GM12864 (cell line): ENCODE measurements around the gene KIF16B.
"Not testable (repeated sequence)": the region's sequence is repeated elsewhere in the genome, so short reads cannot be mapped to it uniquely, and the experiment has no call there.

ENCODE experiments used
- DNase-seq: peaks from one replicate; pipeline ENCODE4 v3.0.0-alpha.2; 2011; ENCODE audit warnings: low read depth
- H3K4me3 ChIP-seq: 2 replicates; pipeline ENCODE4 v1.5.1; 2011; ENCODE audit warnings: mild to moderate bottlenecking, low read depth, low read length, control low read depth
- TF ChIP-seq, protein P1 (sequence below): IDR thresholded peaks from 2 replicates; pipeline ENCODE4 v1.5.1; 2011; ENCODE audit warnings: low read depth, mild to moderate bottlenecking, moderate library complexity, low read length, control low read depth, inconsistent platforms; ENCODE audit errors: missing control alignments

The KIF16B gene

GRCh38 chr20:16236589-16237241 is 336.5 kb downstream of the KIF16B start:
- TF ChIP-seq, protein P1, sequence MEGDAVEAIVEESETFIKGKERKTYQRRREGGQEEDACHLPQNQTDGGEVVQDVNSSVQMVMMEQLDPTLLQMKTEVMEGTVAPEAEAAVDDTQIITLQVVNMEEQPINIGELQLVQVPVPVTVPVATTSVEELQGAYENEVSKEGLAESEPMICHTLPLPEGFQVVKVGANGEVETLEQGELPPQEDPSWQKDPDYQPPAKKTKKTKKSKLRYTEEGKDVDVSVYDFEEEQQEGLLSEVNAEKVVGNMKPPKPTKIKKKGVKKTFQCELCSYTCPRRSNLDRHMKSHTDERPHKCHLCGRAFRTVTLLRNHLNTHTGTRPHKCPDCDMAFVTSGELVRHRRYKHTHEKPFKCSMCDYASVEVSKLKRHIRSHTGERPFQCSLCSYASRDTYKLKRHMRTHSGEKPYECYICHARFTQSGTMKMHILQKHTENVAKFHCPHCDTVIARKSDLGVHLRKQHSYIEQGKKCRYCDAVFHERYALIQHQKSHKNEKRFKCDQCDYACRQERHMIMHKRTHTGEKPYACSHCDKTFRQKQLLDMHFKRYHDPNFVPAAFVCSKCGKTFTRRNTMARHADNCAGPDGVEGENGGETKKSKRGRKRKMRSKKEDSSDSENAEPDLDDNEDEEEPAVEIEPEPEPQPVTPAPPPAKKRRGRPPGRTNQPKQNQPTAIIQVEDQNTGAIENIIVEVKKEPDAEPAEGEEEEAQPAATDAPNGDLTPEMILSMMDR, result no peak
- no peak for DNase-seq
- no peak overlapping the region for H3K4me3 ChIP-seq

GRCh38 chr20:16230402-16230801 is 342.8 kb downstream of the KIF16B start:
- no peak overlapping the region for H3K4me3 ChIP-seq
- no peak for DNase-seq
- TF ChIP-seq, protein P1, result no peak

GRCh38 chr20:16229813-16230212 is 343.4 kb downstream of the KIF16B start:
- no peak for DNase-seq
- no peak overlapping the region for H3K4me3 ChIP-seq
- TF ChIP-seq, protein P1, result no peak

GRCh38 chr20:16228722-16229121 is 344.5 kb downstream of the KIF16B start:
- TF ChIP-seq, protein P1, result no peak

GRCh38 chr20:16226961-16227360 is 346.3 kb downstream of the KIF16B start:
- DNase-seq, H3K4me3 ChIP-seq: not testable (repeated sequence)

More at GRCh38 chr20:16228722-16229121, 344.5 kb downstream of the KIF16B start:
- H3K4me3 ChIP-seq, result no peak overlapping the region
- DNase-seq, result no peak

GRCh38 chr20:16224836-16225235 is 348.4 kb downstream of the KIF16B start:
- TF ChIP-seq, protein P1, result no peak
- H3K4me3 ChIP-seq, result no peak overlapping the region
- DNase-seq, result no peak

- DNase-seq, result no peak
- TF ChIP-seq, protein P1, result no peak
- H3K4me3 ChIP-seq, result no peak overlapping the region
Observed at GRCh38 chr20:16222859-16223411, 350.3 kb downstream of the KIF16B start.
